ENCODE measurements around the gene CCDC88B. TPM values are rescaled to one million over a fixed set of nuclear protein-coding genes. Genes with fewer than 3 reads are reported as not detected.

Gene CCDC88B
- total RNA-seq, 1 experiment from 2014 or later: 9.6 TPM

- Histone ChIP-seq H3K4me3 (no peak overlapping the region), H3K36me3 (ENCODE audit: low read depth) (no peaks in the 10 kb centered on the region), H3K4me2 (no peak overlapping the region), H2AFZ (no peak overlapping the region), H3K9me3 (ENCODE audit: insufficient read depth, low read depth) (no peaks in the 10 kb centered on the region), H3K4me1 (replicated peaks; ENCODE audit: insufficient read depth) (peaks cover 2% of the 10 kb centered on the region; the same call in 1 of the 2 replicates), H3K27me3 (ENCODE audit: insufficient read depth, low read depth) (no peaks in the 10 kb centered on the region), H3F3A (ENCODE audit: insufficient read depth, low read depth) (no peaks in the 10 kb centered on the region; the same call in 1 of the 2 replicates), H3K9me2 (ENCODE audit: insufficient read depth) (no peaks in the 10 kb centered on the region), H4K20me1 (ENCODE audit: insufficient read depth) (no peaks in the 10 kb centered on the region), H3K79me2 (ENCODE audit: low read depth) (no peaks in the 10 kb centered on the region), H3K27ac (no peak overlapping the region)
- BruUV-seq (replicated peaks): no TSS peak
- peak in 1 of 2 experiments; percentile 10 for DNase-seq
- intact Hi-C loops (cut with micrococcal nuclease; ENCODE audit: unreplicated experiment): no loop called here
- ChIA-PET CTCF (no interaction called here), POLR2A (ENCODE audit: unreplicated experiment) (no interaction called here)
- no peak for TF ChIP-seq EZH2 (IDR thresholded peaks at IDR 0.05; ENCODE audit: low read depth)
- TF ChIP-seq CTCF (conservative IDR thresholded peaks at IDR 0.05): no peak
Measured at GRCh38 chr11:64291752-64292459, 48.1 kb upstream of the CCDC88B start.

GRCh38 chr11:64292460-64293254, 47.3 kb upstream of the CCDC88B start:
- peak in 1 of 2 experiments; percentile 10 for DNase-seq
- Histone ChIP-seq H3K27ac (no peak overlapping the region), H3K4me1 (replicated peaks; ENCODE audit: insufficient read depth) (no peaks in the 10 kb centered on the region), H3K9me2 (ENCODE audit: insufficient read depth) (no peaks in the 10 kb centered on the region), H3K27me3 (ENCODE audit: insufficient read depth, low read depth) (no peaks in the 10 kb centered on the region), H3K79me2 (ENCODE audit: low read depth) (no peaks in the 10 kb centered on the region), H3K9me3 (ENCODE audit: insufficient read depth, low read depth) (no peaks in the 10 kb centered on the region), H4K20me1 (ENCODE audit: insufficient read depth) (no peaks in the 10 kb centered on the region), H3K36me3 (ENCODE audit: low read depth) (no peaks in the 10 kb centered on the region), H3K4me3 (no peak overlapping the region), H2AFZ (no peak overlapping the region), H3F3A (ENCODE audit: insufficient read depth, low read depth) (no peaks in the 10 kb centered on the region; the same call in 1 of the 2 replicates), H3K4me2 (no peak overlapping the region)
- POLR2A ChIA-PET (ENCODE audit: unreplicated experiment): no interaction called here
- TF ChIP-seq CTCF (conservative IDR thresholded peaks at IDR 0.05): no peak
- TF ChIP-seq EZH2 (IDR thresholded peaks at IDR 0.05; ENCODE audit: low read depth): no peak
- intact Hi-C loops (cut with micrococcal nuclease; ENCODE audit: unreplicated experiment): no loop called here
- CTCF ChIA-PET: interaction anchor here (0.8 to 1.1 kb wide), 2 partner anchors 16 to 21 kb away, joined by 4 to 5 read pairs; no protein-coding TSS in a partner anchor
- BruUV-seq (replicated peaks): no TSS peak

- Histone ChIP-seq H3K9me3 (ENCODE audit: insufficient read depth, low read depth) (no peaks in the 10 kb centered on the region), H3F3A (ENCODE audit: insufficient read depth, low read depth) (no peaks in the 10 kb centered on the region; the same call in 1 of the 2 replicates), H3K79me2 (ENCODE audit: low read depth) (no peaks in the 10 kb centered on the region), H2AFZ (no peak overlapping the region), H3K36me3 (ENCODE audit: low read depth) (no peaks in the 10 kb centered on the region), H3K4me1 (replicated peaks; ENCODE audit: insufficient read depth) (no peaks in the 10 kb centered on the region), H3K4me2 (no peak overlapping the region), H3K4me3 (no peak overlapping the region), H3K9me2 (ENCODE audit: insufficient read depth) (no peaks in the 10 kb centered on the region), H4K20me1 (ENCODE audit: insufficient read depth) (no peaks in the 10 kb centered on the region), H3K27ac (no peak overlapping the region), H3K27me3 (ENCODE audit: insufficient read depth, low read depth) (no peaks in the 10 kb centered on the region)
- POLR2A ChIA-PET (ENCODE audit: unreplicated experiment): no interaction called here
- intact Hi-C loops (cut with micrococcal nuclease; ENCODE audit: unreplicated experiment): no loop called here
- peak in 1 of 2 experiments; percentile 11 for DNase-seq
- no TSS peak for BruUV-seq (replicated peaks)
- TF ChIP-seq CTCF (conservative IDR thresholded peaks at IDR 0.05) (no peak), EZH2 (IDR thresholded peaks at IDR 0.05; ENCODE audit: low read depth) (no peak)
- CTCF ChIA-PET: interaction anchor here (0.6 to 0.7 kb wide), 2 partner anchors 10 to 217 kb away, joined by 3 to 7 read pairs; no protein-coding TSS in a partner anchor
Measured at GRCh38 chr11:64294774-64295173, 45.2 kb upstream of the CCDC88B start.
